H1 (cell line): Measurements from ENCODE around the gene PHGDH. TPM values are rescaled to one million over a fixed set of nuclear protein-coding genes. Genes with fewer than 3 reads are reported as not detected.

Experiments used
- CTCF ChIA-PET: fragments of 300-600 bp; sonication (Branson Sonifier 250); formaldehyde crosslinking; loops from one replicate; lab custom pipeline; 2021; ENCODE audit not compliant: partially characterized antibody; lab: Charles Lee
- POLR2A ChIA-PET: fragments of 300-600 bp; sonication (Branson Sonifier 250); formaldehyde crosslinking; loops from one replicate; lab custom pipeline; 2021; ENCODE audit warnings: inconsistent platforms; ENCODE audit not compliant: partially characterized antibody; lab: Charles Lee
- DNase-seq, 2 experiments: peaks; one replicate each; pipeline versions ENCODE4 v3.0.0 to v3.0.0-alpha.2; 2010 to 2022; ENCODE audit warnings: low spot score in 2 of 2, low read depth in 1 of 2, mixed read lengths in 1 of 2
- FAIRE-seq: peaks from 2 replicates; lab custom pipeline; 2011; peaks lifted over from hg19 to GRCh38; lab: Jason Lieb, UNC
- H2AFZ ChIP-seq: 2 replicates; pipeline ENCODE4 v1.8.1; 2012; ENCODE audit warnings: low read length, inconsistent platforms
- H2AK5ac ChIP-seq: 2 replicates; pipeline ENCODE4 v1.6.1; 2013; ENCODE audit warnings: low read depth, low read length
- H2BK120ac ChIP-seq: replicated peaks from 2 replicates; pipeline ENCODE3; 2013; ENCODE audit warnings: low read depth, low read length, inconsistent platforms
- H2BK12ac ChIP-seq: 2 replicates; pipeline ENCODE4 v1.6.1; 2013; ENCODE audit warnings: low read depth, low read length
- H2BK15ac ChIP-seq: 2 replicates; pipeline ENCODE4 v1.6.1; 2013; ENCODE audit warnings: low read length
- H2BK20ac ChIP-seq: 2 replicates; pipeline ENCODE4 v1.6.1; 2013; ENCODE audit warnings: low read length
- H2BK5ac ChIP-seq: 2 replicates; pipeline ENCODE4 v1.6.1; 2013; ENCODE audit warnings: low read depth, low read length
- H3K14ac ChIP-seq: 2 replicates; pipeline ENCODE4 v1.6.1; 2013; ENCODE audit warnings: inconsistent platforms; ENCODE audit not compliant: insufficient read length
- H3K18ac ChIP-seq: 2 replicates; pipeline ENCODE4 v1.6.1; 2013; ENCODE audit warnings: low read length; ENCODE audit errors: extremely low read depth
- H3K23ac ChIP-seq: 2 replicates; pipeline ENCODE4 v1.6.1; 2013; ENCODE audit warnings: inconsistent platforms; ENCODE audit not compliant: insufficient read length
- H3K23me2 ChIP-seq: 2 replicates; pipeline ENCODE4 v1.6.1; 2013; ENCODE audit warnings: low read depth, low read length
- H3K27ac ChIP-seq: 2 replicates; pipeline ENCODE4 v1.6.1; 2011; ENCODE audit warnings: low read depth, low read length, inconsistent platforms
- H3K27me3 ChIP-seq, 4 experiments: replicated peaks in 1 of 4; 1 replicate in 1 of 4; 2 replicates in 3 of 4; pipeline versions ENCODE4 v1.6.1 to v1.8.1; 2011 to 2013; ENCODE audit warnings: low read length in 3 of 4, mild to moderate bottlenecking in 3 of 4, inconsistent platforms in 2 of 4, mixed read lengths in 2 of 4, moderate library complexity in 1 of 4; ENCODE audit not compliant: control insufficient read depth in 3 of 4, insufficient read depth in 3 of 4; ENCODE audit errors: extremely low read depth in 1 of 4
- H3K36me3 ChIP-seq, 4 experiments: 2 replicates each; pipeline versions ENCODE4 v1.6.1 to v1.8.1; 2011 to 2013; ENCODE audit warnings: mild to moderate bottlenecking in 4 of 4, low read length in 3 of 4, moderate library complexity in 2 of 4, control low read depth in 1 of 4, inconsistent platforms in 1 of 4; ENCODE audit not compliant: insufficient read depth in 4 of 4, control insufficient read depth in 2 of 4
- H3K4ac ChIP-seq: replicated peaks from 2 replicates; pipeline ENCODE3; 2013; ENCODE audit warnings: low read length, low read depth, mixed read lengths, inconsistent platforms; ENCODE audit not compliant: insufficient read length
- H3K4me1 ChIP-seq, 4 experiments: replicated peaks in 1 of 4; 1 replicate in 1 of 4; 2 replicates in 3 of 4; pipeline versions ENCODE4 v1.6.1 to v1.8.1; 2011 to 2013; ENCODE audit warnings: low read length in 3 of 4, inconsistent platforms in 2 of 4, mixed read lengths in 1 of 4; ENCODE audit not compliant: insufficient read depth in 4 of 4, control insufficient read depth in 3 of 4
- H3K4me2 ChIP-seq, 2 experiments: 2 replicates each; pipeline versions ENCODE4 v1.6.1 to v1.8.1; 2011 to 2013; ENCODE audit warnings: low read depth in 2 of 2, low read length in 2 of 2, control low read depth in 1 of 2, inconsistent platforms in 1 of 2, mild to moderate bottlenecking in 1 of 2; ENCODE audit not compliant: insufficient read depth in 1 of 2
- H3K4me3 ChIP-seq, 4 experiments: fragments of 200-600, 300-600 bp in 1 of 4; sonication (generic), shearing (Covaris generic), sonication (Bioruptor Twin) in 1 of 4; 2 replicates each; pipeline versions ENCODE4 v1.5.1 to v1.8.1; 2011 to 2016; ENCODE audit warnings: low read length in 4 of 4, low read depth in 3 of 4, control low read depth in 2 of 4, inconsistent platforms in 2 of 4, mild to moderate bottlenecking in 2 of 4, mixed read lengths in 1 of 4, moderate library complexity in 1 of 4; ENCODE audit not compliant: insufficient read depth in 2 of 4; ENCODE audit errors: extremely low read depth in 1 of 4
- H3K56ac ChIP-seq: replicated peaks from 2 replicates; pipeline ENCODE3; 2013; ENCODE audit warnings: low read depth, mild to moderate bottlenecking, mixed read lengths, low read length, inconsistent platforms; ENCODE audit not compliant: insufficient read length
- H3K79me1 ChIP-seq: 2 replicates; pipeline ENCODE4 v1.6.1; 2013; ENCODE audit warnings: low read depth, low read length, control low read depth
- H3K79me2 ChIP-seq, 2 experiments: 2 replicates each; pipeline versions ENCODE4 v1.6.1 to v1.8.1; 2012 to 2013; ENCODE audit warnings: low read length in 2 of 2, mild to moderate bottlenecking in 2 of 2, inconsistent platforms in 1 of 2; ENCODE audit not compliant: insufficient read depth in 2 of 2, control insufficient read depth in 1 of 2
- H3K9ac ChIP-seq, 4 experiments: replicated peaks in 1 of 4; 1 replicate in 1 of 4; 2 replicates in 3 of 4; pipeline versions ENCODE4 v1.6.1 to v1.8.1; 2011 to 2013; ENCODE audit warnings: low read depth in 3 of 4, low read length in 3 of 4, control low read depth in 2 of 4, mild to moderate bottlenecking in 2 of 4, moderate library complexity in 2 of 4, inconsistent platforms in 1 of 4; ENCODE audit errors: extremely low read depth in 1 of 4
- H3K9me3 ChIP-seq, 2 experiments: 2 replicates each; pipeline versions ENCODE4 v1.6.1 to v1.8.1; 2012 to 2013; ENCODE audit warnings: mild to moderate bottlenecking in 2 of 2, moderate library complexity in 2 of 2, control low read depth in 1 of 2, inconsistent platforms in 1 of 2, low read depth in 1 of 2, low read length in 1 of 2, mixed read lengths in 1 of 2; ENCODE audit not compliant: insufficient read depth in 2 of 2
- H4K20me1 ChIP-seq, 2 experiments: replicated peaks in 1 of 2; 2 replicates each; pipeline versions ENCODE3 to v1.8.1; 2011 to 2013; ENCODE audit warnings: inconsistent platforms in 2 of 2, low read length in 2 of 2, mild to moderate bottlenecking in 1 of 2; ENCODE audit not compliant: insufficient read depth in 2 of 2, control insufficient read depth in 1 of 2
- H4K5ac ChIP-seq: 2 replicates; pipeline ENCODE4 v1.6.1; 2013; ENCODE audit warnings: low read length, low read depth, mixed read lengths, inconsistent platforms; ENCODE audit not compliant: insufficient read length
- H4K8ac ChIP-seq: 2 replicates; pipeline ENCODE4 v1.8.0; 2013; ENCODE audit warnings: mild to moderate bottlenecking, moderate library complexity, low read length, inconsistent platforms; ENCODE audit not compliant: insufficient read depth; ENCODE audit errors: extremely low read depth
- H4K91ac ChIP-seq: replicated peaks from 2 replicates; pipeline ENCODE3; 2013; ENCODE audit warnings: low read length, mixed read lengths, inconsistent platforms; ENCODE audit not compliant: insufficient read length
- CHD2 ChIP-seq: IDR thresholded peaks from 2 replicates; pipeline ENCODE4 v1.6.1; 2012; ENCODE audit warnings: low read length, improper control_type of control experiment
- CREB1 ChIP-seq: IDR thresholded peaks from 2 replicates; pipeline ENCODE4 v1.6.1; 2012; ENCODE audit warnings: inconsistent platforms
- KDM4A ChIP-seq: IDR thresholded peaks from one replicate; pipeline ENCODE4 v1.7.1; 2012; ENCODE audit warnings: low read depth, mild to moderate bottlenecking, moderate library complexity, low read length, inconsistent platforms; ENCODE audit not compliant: severe bottlenecking
- KDM5A ChIP-seq: fragments of 200-600 bp; IDR thresholded peaks from 2 replicates; pipeline ENCODE4 v1.7.1; 2012; ENCODE audit warnings: mild to moderate bottlenecking, low read length, inconsistent platforms, mixed read lengths
- PHF8 ChIP-seq: fragments of 200-600 bp; sonication (generic); conservative IDR thresholded peaks from 2 replicates; pipeline ENCODE4 v1.7.1; 2012; ENCODE audit warnings: low read depth, mild to moderate bottlenecking, inconsistent platforms, low read length, moderate library complexity
- POLR2A ChIP-seq, 2 experiments: IDR thresholded peaks; 1 replicate in 1 of 2; 2 replicates in 1 of 2; pipeline ENCODE4 v1.6.1; 2011; ENCODE audit warnings: low read depth in 2 of 2, low read length in 2 of 2, mild to moderate bottlenecking in 2 of 2; ENCODE audit errors: control extremely low read depth in 1 of 2
- RNF2 ChIP-seq: fragments of 200-900, 300-1000 bp; sonication (generic); IDR thresholded peaks from 2 replicates; pipeline ENCODE4 v1.7.1; 2016; ENCODE audit warnings: borderline replicate concordance, low read depth, mild to moderate bottlenecking, antibody characterized with exemption, low read length; ENCODE audit not compliant: poor library complexity, severe bottlenecking; ENCODE audit errors: missing control alignments
- RXRA ChIP-seq: IDR thresholded peaks from 2 replicates; pipeline ENCODE4 v1.6.1; 2011; ENCODE audit warnings: low read depth, mild to moderate bottlenecking, low read length, moderate library complexity; ENCODE audit not compliant: insufficient read depth
- SAP30 ChIP-seq: fragments of 300-600 bp; sonication (generic); IDR thresholded peaks from 2 replicates; pipeline ENCODE4 v1.7.1; 2012; ENCODE audit warnings: low read length, moderate library complexity, mild to moderate bottlenecking, inconsistent platforms; ENCODE audit not compliant: insufficient read depth, insufficient replicate concordance
- SIN3A ChIP-seq, 2 experiments: IDR thresholded peaks in 1 of 2; conservative IDR thresholded peaks in 1 of 2; 2 replicates each; pipeline ENCODE4 v1.6.1; 2011 to 2012; ENCODE audit warnings: low read length in 2 of 2, improper control_type of control experiment in 1 of 2, low read depth in 1 of 2, mild to moderate bottlenecking in 1 of 2
- polyA plus RNA-seq, 7 experiments: library from polyadenylated mRNA; depleted of rRNA in 3 of 7; stranded (reverse) in 5 of 7; unstranded in 2 of 7; fragments of >200 nt in 5 of 7; fragments of 200-250 nt in 2 of 7; gene quantifications; 1 replicate in 5 of 7; 2 replicates in 1 of 7; 4 replicates in 1 of 7; pipeline versions ENCODE4 v1.2.1 to v1.2.3, GENCODE V29; 2011 to 2013; ENCODE audit warnings: missing spikeins in 2 of 7, mixed read lengths in 2 of 7
- total RNA-seq: library from RNA; stranded (reverse); fragmentation: NEBNext Ultra II Directional; extraction: Animal tissue kit (Norgen Biotek cat#: 25700); gene quantifications from 2 replicates; pipeline ENCODE4 v1.2.1, GENCODE V29; 2021
- TF ChIP-seq, protein P1 (sequence below): IDR thresholded peaks from 2 replicates; pipeline ENCODE4 v1.6.1; 2012; ENCODE audit warnings: inconsistent platforms

PHGDH gene
- total and polyA plus RNA-seq, 2 of the 8 experiments (the other 6 are each of a cell fraction or from before 2014, with no cell fraction given), result 358 to 687 TPM

- Histone ChIP-seq H3K79me1 (no peaks in the 10 kb centered on the region), H2AFZ (no peak overlapping the region), H3K4me1 (0 out of 7 replicates have a peak, but pooled peaks cover 0 to 2% (median 0%) of the 10 kb centered on the region in 4 experiments), H3K27ac (no peak overlapping the region), H3K18ac (no peak overlapping the region), H3K23ac (no peak overlapping the region), H3K36me3 (no peaks in the 10 kb centered on the region), H3K4me2 (no peak overlapping the region), H2BK120ac (no peak overlapping the region), H3K9me3 (peaks cover 11 to 12% of the 10 kb centered on the region in 2 experiments), H3K4me3 (no peak overlapping the region), H3K9ac (no peak overlapping the region), H2BK20ac (no peak overlapping the region), H3K56ac (no peak overlapping the region), H4K20me1 (no peaks in the 10 kb centered on the region), H2BK15ac (no peak overlapping the region), H2BK12ac (no peak overlapping the region), H3K4ac (no peak overlapping the region), H4K5ac (no peak overlapping the region), H3K14ac (no peak overlapping the region), H2BK5ac (no peak overlapping the region), H3K79me2 (no peaks in the 10 kb centered on the region), H4K8ac (no peak overlapping the region), H4K91ac (no peak overlapping the region), H3K27me3 (no peaks in the 10 kb centered on the region), H2AK5ac (no peak overlapping the region), H3K23me2 (no peaks in the 10 kb centered on the region)
- TF ChIP-seq PHF8 (no peak), CREB1 (no peak), CHD2 (no peak), KDM5A (no peak), KDM4A (no peak), RNF2 (no peak), POLR2A (IDR thresholded peaks at IDR 0.05; ENCODE audit: control extremely low read depth in 1 of 2, low read depth in 2 of 2, low read length in 2 of 2) (no peak), SIN3A (conservative IDR thresholded peaks at IDR 0.05 in 1 of 2, IDR thresholded peaks at IDR 0.05 in 1 of 2; ENCODE audit: low read depth in 1 of 2, low read length in 2 of 2) (no peak), RXRA (no peak), SAP30 (no peak)
- TF ChIP-seq, protein P1, sequence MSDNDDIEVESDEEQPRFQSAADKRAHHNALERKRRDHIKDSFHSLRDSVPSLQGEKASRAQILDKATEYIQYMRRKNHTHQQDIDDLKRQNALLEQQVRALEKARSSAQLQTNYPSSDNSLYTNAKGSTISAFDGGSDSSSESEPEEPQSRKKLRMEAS, result no peak
- DNase-seq, result no peak
- FAIRE-seq, result no peak
- CTCF ChIA-PET, result no interaction called here
- POLR2A ChIA-PET, result interaction anchor here (4.4 kb wide), 1 partner anchor 12 kb away, joined by 37 read pairs; the partner anchor contains the start of gene PHGDH
Observed at GRCh38 chr1:119701659-119702058, 10.1 kb upstream of the PHGDH start.
